Smooth muscle cell of the umbilical artery (primary cell): ENCODE data around the gene SMAD7. TPM values are rescaled to one million over a fixed set of nuclear protein-coding genes. Genes with fewer than 3 reads are reported as not detected.

ENCODE experiments used
- total RNA-seq: library from RNA; depleted of rRNA; stranded (reverse); fragments of >200 nt; gene quantifications from 2 replicates; pipeline ENCODE4 v1.2.3, GENCODE V29; 2014

The SMAD7 gene
- total RNA-seq = 75.5 and 105 TPM in 2 replicates

GRCh38 chr18:48950536-48951447, at the start of gene SMAD7:
Gene SMAD7 (minus strand): TSS chr18:48950965. CDS start chr18:48950424, 541 bp downstream.

